HCEC 1CT (cell line): ENCODE measurements around the gene NUP210.
"Not testable (repeated sequence)": the region's sequence is repeated elsewhere in the genome, so short reads cannot be mapped to it uniquely, and the experiment has no call there.

Experiments
- DNase-seq: peaks from one replicate; pipeline ENCODE4 v3.0.0-alpha.2; 2017

NUP210 gene

DNA sequence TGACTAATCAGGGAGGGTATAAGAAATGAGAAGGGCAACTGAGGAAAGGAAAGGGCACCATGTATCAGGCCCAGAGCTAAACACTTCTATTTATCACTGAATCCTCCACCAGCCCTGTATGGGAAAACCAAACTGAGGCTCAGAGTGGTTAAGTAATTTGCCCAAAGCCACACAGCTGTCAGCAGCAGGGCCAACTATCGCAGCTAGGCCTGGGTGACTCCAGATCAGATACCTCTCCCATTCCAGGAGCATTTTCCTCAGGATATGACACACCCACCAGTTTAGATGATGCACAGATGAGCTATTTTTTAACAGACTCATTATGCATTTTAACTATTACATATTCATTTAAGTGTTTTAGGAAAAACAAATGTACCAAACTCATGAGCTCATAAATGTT lies 14.5 kb downstream of the NUP210 start:
- DNase-seq: no peak

DNA sequence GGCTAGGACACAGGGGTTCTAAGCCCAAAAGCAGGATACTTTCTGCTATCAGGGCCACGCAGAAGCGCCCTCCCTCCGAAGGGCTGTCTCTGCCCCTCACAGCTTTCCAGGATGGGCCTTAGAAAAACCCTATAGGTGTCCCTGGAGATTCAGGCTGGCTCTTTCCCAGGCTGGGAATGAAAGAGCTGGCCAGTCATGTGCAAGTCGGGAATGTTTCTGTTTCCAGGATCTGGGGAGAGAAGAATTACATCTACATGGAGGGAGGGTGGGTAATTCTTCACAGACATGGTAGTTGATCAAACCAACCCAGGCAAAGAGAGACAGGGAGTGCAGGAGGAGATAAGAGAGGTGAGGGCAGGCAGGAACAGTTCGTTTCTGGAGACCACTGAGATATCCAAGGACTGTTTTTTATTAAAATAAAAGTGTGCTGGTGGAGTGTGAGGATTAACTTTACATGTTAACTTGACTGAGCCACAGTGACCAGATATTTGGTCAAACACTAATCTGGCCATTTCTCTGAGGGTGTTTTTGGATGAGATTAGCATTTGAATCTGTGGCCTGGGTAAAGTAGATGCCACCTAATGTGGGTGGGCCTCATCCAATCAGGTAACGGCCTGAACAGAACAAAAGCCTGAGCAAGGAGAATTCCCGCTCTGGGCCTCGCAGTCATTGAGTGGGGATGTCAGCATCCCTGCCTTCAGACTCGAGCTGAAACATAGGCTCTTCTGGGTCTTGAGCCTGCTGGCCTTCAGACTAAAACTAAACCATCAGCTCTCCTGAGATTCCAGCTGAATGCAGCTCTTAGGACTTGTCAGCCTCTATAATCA lies 15.3 kb downstream of the NUP210 start:
- no peak for DNase-seq

DNA sequence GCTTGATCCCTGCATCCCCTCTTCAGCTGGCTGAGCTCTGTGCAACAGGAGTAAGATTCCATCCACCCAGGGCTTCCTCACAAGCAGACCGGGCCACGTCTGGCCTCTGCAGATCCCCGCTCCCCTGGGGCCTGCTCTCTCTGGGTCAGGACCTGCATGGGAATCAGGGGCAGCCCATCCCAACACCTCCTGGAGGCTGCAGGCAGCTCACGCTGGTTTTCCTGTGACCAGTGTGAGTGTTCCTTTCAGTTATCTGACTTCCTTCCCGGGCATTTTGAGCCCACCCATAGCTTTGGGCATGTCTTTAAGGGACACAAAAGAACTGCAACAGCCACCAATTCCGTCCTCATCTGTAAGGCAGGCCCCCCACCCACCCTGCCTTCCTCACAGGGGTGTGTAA lies 16.3 kb downstream of the NUP210 start:
- DNase-seq: no peak

DNA sequence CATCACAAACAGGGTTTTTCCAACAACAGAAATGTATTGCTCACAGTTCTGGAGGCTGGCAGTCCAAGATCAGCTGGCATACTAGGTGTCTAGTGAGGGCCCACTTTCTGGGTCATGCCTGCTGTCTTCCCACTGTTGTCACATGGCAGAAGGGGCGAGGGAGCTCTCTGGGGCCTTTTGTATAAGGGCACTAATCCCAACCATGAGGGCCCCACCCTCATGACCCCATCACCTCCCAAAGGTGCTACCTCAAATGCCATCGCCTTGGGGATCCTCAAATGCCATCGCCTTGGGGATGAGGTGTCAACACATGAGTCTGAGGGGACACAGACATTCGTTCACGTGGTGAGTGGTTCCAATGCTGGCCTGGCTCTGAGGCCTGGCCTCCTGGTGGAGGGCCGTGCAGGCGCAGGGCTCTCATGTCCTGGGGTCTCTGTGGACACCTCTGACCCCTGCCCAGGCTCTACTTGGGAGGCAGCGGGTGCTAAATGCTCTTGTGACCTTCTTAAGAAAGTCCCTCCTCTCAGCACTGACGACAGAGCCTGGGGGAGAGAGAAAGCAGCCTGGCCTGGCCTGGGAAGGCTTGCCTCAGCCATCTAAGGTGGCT lies 16.8 kb downstream of the NUP210 start:
- no peak for DNase-seq

DNA sequence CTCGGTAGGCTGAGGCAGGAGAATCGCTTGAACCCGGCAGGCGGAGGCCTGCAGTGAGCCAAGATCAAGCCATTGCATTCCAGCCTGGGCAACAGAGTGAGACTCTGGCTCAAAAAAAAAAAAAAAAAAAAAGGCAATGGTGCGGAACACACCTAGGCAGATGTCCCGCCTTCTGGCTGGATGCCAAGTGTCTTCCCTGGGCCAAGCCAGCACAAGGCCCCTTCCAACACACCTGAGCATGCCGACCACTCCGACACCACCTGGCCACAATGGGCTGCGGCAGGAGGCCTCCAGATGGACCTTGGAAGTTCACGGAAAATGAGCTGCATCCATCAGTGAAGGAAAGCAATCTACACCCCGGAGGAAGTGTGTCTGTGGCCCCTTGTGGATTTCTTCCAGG lies 19.0 kb downstream of the NUP210 start:
- DNase-seq: no peak

DNA sequence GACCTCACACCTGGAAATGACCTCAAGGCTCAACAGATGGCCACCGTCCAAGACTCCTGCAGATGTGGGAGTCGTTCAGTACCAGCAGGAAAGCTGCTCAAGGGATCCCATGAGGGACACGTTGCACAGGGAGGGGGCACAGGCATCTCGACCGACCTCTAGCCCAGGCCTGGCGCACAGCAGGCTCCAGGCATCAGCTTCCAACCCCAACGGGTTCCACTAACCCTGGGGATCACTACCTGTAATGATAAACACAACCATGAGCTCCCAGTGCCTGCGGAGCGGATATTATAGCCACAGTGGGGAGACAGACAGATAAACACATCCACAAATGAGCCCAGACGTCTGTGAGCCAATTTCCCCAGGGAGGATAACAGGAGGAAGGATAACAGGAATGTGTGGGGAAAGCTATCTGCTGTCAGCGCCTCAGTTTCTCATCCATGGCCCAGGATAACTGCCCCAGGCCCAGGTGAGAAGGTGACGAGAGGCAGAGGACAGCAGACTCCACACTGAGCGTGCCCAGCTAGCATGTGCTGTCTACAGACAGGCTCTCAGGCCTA lies 19.9 kb downstream of the NUP210 start:
- DNase-seq: no peak

DNA sequence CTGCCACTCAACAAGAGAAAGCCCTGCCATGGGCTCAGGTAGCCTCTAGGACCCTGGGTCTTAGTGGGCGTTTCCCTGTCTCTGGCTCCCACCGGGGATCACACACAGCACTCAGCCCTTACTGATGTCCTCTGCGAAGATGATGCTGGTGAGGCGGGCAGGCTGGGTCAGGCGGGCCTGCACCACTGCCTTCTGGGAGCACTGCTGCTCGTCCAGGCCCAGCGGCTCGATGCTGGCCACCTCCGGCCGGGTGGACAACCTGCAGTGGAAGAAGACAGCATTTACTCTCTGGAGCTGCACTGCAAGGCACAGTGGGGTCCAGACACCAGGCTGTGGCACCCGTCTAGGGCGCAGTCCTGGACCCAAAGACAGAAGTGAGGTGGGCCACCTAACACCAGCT lies 20.5 kb downstream of the NUP210 start:
- no peak for DNase-seq

DNA sequence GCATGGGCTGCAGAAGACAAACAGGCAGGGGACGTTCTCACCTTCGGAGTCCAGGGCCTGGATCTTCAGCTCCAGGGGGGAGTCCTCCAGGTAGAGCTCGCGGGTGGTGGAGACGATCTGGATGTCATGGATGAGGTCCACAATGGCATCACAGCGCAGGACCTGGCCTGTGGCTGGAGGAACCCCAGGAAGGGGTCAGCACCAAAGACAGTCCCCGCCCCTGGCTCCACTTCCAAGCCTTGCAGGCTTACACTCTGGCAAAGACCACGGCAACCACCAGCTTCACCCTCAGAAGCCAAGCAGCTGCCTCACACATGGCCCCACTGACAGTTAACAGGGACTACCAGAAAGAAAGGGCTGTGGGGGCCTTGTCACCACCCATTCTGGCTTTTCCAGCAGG lies 22.8 kb downstream of the NUP210 start:
- no peak for DNase-seq

DNA sequence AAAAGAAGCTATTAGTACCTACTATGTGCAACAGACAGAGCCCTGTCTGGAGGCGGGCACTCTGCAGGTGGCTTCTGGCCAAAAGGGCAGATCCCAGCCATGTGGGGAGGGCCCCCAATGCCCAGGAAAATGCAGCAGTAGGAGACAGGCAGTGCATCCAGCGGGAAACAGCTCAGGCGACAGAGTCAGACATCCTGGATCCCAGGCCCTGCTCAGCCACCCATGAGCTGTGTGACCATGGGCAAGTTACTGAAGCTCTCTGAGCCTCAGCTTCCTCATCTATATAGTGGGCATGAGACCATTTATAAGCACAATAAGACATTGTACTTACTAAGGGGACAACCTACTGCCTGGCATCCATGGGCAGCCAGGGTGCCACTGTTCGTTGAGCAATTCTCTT lies 25.8 kb downstream of the NUP210 start:
- DNase-seq: no peak

DNA sequence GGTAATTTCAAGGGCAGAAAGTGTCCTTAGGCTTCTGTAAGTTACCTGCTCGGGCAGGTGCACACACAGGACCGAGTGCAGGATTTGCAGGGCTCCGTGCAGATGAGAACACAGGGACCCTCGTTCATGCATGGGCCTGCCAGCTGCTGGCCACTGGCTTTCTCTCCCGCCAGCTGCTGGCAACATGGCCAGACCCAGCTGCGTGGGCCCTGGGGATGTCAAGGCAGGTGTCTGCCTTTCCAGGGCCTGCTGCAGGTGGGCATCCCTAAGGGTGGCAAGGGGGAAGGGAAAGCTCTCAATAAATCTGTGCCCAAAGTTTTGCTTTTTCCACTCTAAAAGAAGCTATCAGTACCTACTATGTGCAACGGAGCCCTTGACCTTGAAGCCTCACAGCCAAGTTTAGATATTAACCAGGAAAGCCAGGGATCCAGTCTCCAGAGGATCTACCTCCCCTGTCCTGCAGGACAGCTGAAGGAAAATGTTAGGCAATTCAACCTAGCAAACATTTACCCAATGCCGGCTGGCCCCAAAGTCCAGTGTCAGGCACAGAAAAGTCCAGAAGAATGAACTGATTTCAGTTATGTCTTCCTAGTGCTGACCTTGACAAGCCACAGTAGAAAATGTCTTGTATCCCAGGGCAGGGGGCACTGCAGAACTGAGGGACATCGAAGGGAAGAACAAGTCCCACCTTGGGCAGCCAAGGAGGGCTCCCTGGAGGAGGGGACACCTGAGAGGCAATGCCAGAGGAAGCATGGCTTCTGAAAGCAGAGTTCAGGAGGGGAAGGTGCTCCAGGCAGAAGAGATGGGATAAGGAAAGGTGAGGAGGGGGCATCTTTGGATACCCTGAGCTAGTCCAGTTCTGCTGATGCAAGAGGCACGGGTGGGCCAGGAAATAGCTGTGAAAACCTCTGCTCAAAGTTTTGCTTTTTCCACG lies 26.4 kb downstream of the NUP210 start:
- DNase-seq: no peak

DNA sequence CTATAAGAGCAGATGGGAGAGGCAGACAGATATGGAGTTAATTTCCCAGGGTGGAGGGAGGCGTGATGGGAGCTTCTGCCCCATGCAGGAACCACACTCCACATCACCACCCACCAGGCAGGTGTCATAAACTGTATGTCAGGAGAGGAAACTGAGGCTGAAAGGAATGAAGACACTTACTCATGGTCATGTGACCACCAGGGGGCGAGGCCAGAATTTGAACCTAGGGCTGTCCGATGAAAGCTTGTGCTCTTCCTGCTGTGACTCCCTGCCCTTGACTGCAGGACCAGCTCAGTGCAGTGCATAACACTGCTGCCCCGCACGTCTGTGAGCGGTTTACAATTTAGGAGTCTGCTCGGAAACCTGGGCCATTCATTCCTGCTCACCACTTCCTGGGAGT lies 28.8 kb downstream of the NUP210 start:
- DNase-seq: no peak

DNA sequence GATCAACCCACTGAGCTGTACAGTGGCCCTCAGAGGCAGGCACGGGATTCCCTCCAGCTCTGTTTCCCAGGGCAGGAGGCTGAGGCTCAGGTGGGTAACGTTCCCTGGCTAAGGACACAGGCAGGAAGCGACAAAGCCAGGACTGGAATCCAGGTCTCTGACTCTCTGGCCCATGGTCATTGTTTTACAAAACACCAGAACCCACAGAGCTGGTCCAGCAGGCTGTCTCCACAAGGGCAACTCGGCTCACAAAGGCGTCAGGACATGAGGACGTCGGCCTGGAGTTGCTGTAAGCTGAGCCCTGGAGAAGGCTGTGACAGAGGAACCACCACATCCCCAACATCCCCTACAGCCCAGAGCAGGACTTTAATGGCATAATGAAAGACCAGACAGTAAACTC lies 30.7 kb downstream of the NUP210 start:
- no peak for DNase-seq

DNA sequence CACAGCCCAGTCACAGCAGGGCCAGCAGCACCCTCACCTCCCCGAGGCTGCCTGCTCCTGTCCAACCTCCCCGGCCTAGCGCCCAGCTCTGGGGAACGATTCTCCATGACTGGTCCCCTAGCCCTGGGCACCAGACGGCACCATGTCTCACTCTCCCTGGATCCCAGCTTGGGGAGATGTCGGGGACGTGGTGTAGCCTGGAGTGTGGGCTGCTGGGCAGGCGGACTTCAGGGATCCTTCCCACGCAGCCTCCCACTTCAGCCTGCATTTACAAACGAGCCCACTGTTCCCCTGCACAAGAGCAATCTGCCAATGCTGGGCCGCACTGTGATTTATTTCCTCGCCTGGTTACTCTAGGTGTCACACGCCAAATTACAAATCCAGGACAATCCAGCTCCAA lies 31.3 kb downstream of the NUP210 start:
- DNase-seq: no peak

DNA sequence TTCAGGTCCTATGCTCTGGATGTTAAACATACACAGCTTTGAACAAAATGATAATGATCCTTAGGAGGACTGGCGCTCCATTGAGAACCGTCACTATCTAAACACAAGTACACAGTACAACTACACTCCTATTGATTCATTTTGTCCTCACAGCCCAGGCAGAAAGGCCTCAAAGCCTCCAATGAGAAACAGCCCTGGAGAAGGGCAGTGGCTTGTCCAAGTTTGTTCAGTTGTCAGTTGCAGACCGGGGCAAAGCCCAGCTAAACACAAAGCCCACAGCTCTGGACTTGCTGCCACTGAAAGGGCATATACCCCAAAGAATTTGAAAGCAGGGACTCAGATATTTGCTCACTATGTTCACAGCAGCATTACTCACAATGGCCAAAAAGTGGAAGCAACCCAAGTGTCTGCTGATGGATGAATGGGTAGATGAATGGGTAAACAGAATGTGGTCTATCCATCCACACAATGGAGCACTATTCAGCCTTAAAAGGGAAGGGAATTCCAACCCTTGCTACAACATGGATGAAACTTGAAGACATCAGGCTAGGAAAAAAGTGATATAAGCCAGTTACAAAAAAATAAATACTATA lies 34.7 kb downstream of the NUP210 start:
- DNase-seq: no peak

DNA sequence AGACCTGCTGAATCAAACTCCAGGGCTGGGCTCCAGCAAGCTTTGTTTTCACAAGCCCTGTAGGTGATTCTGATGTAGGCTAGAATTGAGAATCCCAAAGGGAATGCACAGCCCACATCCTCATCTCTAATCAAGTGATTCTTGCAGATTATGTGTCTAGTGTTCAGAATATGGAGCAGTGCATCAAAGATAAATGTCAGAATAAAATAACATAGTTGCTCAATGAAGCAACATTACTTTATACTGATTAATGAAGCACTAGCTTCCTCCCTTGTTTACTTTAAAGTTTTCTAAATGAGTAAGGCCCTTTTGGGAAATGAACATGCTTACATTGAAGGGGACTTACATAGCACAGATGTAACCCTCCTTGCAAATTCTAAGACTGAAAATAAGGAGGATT lies 39.2 kb downstream of the NUP210 start:
- DNase-seq: no peak

DNA sequence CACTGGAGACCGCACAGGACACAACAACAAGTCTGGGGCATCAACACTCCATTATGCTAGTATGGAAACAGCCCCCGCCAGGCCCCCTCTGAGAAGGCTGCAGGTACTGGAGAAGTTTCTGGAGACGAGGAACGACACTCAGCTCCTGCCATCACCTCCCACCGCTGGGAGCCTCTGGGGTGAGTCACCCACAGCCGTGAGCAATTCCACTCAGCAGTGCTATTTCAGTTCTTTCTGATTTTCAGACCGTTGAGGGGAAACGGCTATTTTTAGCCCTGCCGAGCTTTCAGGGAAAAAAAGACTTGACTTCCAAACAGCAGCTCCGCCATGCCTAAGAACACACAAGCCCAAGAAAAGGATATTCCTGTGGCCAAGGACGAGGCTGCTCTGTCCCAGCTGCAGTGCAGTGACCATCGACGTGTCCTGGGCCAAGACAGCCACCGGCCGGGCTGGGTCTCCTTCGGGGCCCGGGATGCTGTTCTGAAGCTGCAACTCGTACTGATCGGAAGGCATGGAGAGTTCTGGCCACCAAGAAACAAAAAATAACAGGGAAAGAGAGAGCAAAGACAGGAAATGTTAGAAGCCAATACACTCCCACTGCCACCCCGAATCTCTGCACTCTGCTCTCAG lies 40.8 kb downstream of the NUP210 start:
- no peak for DNase-seq

DNA sequence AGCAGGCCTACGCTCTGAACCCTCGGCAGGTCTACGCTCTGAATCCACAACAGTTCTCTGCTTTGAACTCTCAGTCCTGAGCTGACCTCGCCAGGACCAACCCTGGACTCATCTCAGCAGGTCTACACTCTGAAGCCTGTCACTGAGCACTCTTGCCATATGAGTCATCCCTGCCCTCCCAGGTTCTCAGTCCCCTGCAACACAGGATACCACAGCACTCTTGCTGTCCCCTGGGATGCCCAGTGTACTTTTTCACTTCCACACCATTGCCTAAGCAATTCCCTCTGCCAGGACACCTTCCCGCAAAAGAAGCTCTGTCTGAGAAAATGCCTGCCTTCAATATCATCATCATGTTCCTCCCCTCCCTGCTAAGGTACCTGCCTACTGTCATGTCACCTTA lies 42.0 kb downstream of the NUP210 start:
- no peak for DNase-seq

DNA sequence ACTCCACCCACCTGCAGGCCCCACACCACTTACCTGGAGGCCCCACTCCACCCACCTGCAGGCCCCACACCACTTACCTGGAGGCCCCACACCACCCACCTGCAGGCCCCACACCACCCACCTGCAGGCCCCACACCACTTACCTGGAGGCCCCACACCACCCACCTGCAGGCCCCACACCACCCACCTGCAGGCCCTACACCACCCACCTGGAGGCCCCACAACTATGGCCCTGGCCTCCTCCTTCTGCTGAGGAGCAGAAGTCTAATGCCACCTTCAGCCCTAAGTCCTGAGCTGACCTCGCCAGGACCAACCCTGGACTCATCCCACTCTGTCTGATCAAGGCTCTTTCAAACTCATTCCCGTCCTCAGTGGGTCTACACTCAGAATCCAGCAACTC lies 42.4 kb downstream of the NUP210 start:
- DNase-seq: not testable (repeated sequence)

DNA sequence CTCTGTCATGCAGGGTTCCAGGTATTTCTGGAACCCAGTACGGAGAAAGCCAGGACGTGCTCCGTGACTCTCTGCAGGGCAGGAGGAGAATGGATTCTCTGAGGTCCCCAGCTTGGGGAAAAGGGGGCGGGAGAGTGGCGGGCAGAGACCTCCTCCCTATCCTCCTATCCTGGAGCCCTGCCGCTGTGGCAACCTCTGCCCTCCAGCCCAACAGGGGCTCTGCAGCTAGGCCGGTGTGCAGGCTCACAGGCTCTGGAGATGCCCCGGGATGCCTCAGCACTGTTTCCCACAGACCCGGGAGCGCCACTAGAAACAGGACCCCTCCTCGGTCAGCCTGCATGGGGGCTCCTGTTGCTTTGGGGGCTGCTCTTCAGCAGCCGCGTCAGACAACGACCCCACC lies 43.1 kb downstream of the NUP210 start:
- DNase-seq: no peak

DNA sequence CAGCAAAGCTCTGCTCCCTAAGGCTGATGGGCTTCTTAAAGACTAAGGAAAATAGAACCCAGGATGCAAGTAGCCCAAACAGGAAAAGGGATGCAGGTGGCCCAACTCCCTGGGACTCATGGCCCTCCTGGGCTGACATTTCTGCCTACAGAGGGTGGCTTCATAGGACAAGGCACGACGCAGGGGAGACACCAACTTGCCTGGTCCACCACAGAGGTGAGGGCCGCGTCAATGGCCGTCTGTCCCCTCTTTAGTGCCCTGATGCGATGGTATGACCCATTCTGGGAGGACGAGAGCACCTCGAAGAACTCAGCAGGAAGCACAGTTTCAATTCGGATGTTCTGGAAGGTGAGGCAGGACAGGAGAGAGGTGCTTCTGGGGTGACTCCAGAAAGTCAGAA lies 44.0 kb downstream of the NUP210 start:
- DNase-seq: no peak

DNA sequence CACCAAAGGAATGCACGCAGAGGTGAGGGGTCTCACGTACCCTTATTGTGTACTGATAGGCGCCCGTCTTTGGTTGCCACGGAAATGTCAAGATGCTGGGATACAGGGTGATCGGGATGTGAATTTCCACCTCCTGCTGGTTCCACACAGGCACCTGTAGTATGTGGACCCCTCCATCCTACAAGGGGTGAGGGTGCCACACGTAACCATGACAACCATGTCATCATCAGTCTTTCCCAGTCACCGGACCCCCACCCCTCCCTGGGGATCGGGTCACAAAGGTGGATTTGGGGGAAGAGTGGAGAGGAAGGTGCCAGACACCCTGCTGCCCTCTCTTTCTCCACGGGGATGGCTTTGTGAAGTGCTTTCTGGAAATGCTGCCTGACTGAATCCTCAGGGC lies 44.7 kb downstream of the NUP210 start:
- DNase-seq: no peak

DNA sequence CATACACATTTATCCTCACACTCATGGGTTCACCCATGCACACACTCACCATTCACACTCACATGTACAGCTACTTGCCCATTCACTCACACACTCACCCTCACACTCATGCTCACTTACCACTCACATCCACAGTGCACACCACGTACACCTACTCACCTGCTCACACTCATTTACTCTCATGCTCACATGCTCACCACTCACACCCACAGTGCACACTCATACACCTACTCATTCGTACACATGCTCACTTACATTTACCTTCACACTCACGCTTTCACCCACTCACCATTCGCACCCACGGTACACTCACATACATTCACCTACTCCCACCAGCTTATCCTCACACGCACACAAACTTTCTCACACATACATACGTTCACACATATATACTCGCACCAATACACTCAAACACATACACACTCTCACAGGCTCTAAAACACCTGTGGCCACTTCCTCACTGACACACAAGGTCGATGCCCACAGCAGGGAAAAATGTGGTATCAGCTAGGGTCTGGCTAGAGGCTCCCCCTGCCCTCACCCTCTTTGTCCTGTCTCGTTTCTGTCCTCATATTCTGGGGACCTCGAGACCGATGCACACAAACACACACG lies 46.0 kb downstream of the NUP210 start:
- no peak for DNase-seq
